HG03558 (cell line): ENCODE measurements around the gene ZG16.
"Not testable (repeated sequence)": the region's sequence is repeated elsewhere in the genome, so short reads cannot be mapped to it uniquely, and the experiment has no call there.

Experiments used
- ATAC-seq: cut with Tn5 transposase; IDR thresholded peaks from one replicate; pipeline ENCODE4 v1.9.1; 2021; ENCODE audit warnings: moderate number of reproducible peaks; ENCODE audit not compliant: unreplicated experiment; ENCODE audit errors: extremely low read depth

The ZG16 gene

DNA sequence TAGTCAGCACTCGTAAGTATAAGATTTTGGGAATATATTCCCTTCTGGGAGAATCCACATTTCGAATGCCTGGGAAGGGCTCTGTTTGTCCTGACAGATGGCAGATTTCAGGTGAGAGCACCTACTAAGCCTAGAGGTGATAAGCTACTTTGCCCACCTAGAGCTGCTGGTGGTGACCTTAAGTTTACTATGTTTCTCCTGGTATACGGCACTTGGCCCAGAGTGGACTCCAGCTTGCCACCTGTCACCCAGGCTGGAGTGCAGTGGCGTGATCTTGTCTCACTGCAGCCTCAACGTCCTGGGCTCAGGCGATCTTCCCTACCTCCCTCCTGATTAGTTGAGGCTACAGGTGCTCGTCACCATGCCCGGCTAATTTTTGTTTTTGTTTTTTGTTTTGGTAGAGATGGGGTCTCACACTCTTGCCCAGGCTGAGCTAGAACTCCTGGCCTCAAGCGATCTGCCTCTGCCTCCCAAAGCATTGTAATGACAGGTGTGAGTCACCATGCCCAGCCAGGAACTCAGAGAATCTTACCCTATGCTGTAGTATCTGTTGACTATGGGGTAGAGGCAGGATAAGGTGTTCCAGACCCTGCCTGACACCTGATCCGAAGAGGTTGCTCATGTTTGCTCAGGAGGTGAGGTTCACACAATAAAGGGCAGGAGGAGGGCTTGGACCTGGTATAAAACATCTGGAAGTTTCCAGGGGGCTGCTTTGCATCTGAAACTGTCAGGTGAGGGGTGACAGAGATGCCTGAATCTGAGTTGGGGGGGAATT, at the start of gene ZG16:
TSS of gene ZG16 (plus strand) at position 681 of the 775 bp plus-strand sequence. CDS start 1,011 bp downstream, outside the sequence.
- ATAC-seq = no peak

DNA sequence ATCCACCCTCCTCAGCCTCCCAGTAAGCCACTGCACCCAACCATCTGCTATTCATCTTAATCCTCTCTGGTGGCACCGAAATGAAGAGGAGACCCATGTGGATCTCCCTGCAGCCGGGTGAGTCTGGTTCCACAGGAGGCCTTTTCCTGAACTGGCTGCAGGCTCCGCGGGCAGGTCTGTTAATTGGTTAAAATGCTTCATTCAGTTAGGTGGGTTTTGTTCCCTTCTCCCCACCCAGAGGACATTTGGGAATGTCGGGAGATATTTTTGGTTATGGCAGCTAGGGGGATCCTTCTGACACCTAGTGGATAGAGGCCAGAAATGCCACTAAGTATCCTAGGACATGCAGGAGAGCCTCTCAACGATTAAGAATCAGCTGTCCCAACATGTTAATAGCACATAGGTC, 48.9 kb upstream of the ZG16 start:
- no peak for ATAC-seq

DNA sequence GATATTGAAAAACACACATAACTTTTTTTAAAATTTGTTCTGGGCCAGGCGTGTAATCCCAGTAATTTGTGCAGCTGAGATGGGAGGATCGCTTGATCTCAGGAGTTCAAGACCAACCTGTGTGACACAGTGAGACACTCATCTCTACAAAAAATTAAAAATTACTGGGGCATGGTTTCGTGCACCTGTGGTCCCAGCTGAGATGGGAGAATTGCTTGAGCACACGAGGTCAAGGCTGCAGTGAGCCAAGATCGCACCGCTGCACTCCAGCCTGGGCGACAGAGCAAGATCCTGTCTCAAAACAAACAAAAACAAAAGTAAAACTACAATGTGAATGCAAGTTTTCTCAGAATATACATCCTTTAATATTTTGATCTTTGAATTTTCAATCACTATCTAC, 47.4 kb upstream of the ZG16 start:
- no peak for ATAC-seq

- ATAC-seq = not testable (repeated sequence)
Observed at GRCh38 chr16:29731768-29732601, 46.1 kb upstream of the ZG16 start.

- ATAC-seq = no peak
Observed at GRCh38 chr16:29734786-29735185, 43.3 kb upstream of the ZG16 start.

DNA sequence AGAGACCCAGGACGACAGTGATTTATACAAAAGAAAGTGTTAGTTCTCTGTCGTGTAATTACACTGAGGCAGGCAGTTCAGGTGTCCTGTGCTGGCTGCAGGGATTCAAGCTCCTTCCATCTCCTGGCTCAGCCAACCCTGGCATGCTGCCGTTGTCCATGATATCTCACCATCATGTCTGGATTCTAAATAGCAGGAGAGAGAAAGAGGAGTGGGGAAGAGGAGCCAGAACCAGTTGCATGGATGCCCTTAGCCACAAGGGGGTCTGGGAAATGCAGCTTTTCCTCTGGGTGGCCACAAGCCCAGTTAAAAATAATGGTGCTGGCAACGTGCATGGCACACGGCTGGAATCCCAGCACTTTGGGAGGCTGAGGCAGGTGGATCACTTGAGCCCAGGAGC, 41.9 kb upstream of the ZG16 start:
- no peak for ATAC-seq

DNA sequence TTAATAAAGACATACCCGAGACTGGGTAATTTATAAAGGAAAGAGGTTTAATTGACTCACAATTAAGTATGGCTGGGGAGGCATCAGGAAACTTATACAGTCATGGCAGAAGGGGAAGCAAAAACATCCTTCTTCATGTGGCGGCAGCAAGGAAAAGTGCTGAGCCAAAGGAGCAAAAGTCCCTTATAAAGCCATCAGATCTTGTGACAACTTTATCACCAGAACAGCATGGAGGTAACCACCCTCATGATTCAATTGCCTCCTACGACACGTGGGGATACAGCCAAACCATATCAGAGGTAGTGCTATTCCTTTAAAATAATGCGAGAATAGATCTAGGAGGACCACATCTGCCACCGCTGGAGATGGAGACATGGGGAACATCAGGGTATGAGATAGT, 41.3 kb upstream of the ZG16 start:
- ATAC-seq = no peak

DNA sequence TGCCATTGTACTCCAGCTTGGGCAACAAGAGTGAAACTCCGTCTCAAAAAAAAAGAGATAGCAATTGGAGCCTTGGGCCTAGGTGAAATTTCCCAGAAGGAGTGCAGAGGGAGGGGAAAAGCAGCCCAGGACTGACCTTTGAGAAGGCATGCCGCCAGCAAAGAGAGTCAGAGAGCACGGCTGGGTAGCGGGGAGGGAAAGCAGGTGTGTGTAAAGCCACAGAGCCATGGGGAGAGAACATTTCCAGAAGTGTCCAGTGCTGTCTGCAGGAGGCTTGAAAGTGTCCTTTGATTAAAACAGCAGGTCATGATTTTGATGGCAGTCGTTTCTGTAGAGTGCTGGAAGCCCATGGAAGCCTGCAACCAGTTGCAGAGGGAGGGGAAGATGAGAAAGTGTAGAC, 40.3 kb upstream of the ZG16 start:
- ATAC-seq = no peak

DNA sequence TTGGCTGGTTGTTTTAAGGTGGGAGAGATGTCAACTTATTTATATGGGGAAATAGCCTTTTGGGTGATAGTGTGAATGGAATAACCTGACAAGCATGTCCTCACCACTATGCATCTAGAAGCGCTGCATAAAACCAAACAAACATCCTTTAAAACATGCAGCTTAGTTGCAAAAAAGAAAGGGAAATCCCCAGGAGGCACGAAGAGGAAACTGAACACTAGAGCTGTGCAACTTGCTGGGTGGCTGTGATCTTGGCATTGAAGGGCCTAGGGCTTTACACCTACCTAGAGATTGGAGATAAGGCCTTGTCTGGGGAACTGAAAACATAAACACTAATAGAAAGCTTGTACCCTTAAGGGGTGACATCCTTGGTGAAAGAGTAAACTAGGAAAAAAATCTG, 39.5 kb upstream of the ZG16 start:
- ATAC-seq = no peak

DNA sequence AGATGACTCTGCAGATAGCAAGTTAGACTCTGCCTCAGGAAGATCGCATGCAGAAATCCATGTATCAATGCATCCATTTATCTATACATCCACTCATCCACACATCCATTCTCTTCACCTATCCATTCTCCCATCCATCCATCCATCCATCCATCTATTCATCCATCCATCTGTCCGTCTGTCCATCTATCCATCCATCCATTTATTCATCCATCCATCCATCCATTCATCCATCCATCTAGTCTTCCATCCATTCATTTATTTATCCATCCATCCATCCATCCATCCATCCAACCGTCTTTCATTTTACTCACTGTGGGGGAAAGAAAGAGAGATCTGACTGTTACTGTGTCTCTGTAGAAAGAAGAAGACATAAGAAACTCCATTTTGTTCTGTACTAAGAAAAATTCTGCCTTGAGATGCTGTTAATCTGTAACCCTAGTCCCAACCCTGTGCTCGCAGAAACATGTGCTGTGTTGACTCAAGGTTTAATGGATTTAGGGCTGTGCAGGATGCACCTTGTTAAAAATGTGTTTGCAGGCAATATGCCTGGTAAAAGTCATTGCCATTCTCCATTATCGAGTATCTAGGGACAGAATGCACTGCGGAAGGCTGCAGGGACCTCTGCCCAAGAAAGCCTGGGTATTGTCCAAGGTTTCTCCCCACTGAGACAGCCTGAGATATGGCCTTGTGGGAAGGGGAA, 38.0 kb upstream of the ZG16 start:
- ATAC-seq = not testable (repeated sequence)

- ATAC-seq = not testable (repeated sequence)
Observed at GRCh38 chr16:29740630-29741015, 37.4 kb upstream of the ZG16 start.

DNA sequence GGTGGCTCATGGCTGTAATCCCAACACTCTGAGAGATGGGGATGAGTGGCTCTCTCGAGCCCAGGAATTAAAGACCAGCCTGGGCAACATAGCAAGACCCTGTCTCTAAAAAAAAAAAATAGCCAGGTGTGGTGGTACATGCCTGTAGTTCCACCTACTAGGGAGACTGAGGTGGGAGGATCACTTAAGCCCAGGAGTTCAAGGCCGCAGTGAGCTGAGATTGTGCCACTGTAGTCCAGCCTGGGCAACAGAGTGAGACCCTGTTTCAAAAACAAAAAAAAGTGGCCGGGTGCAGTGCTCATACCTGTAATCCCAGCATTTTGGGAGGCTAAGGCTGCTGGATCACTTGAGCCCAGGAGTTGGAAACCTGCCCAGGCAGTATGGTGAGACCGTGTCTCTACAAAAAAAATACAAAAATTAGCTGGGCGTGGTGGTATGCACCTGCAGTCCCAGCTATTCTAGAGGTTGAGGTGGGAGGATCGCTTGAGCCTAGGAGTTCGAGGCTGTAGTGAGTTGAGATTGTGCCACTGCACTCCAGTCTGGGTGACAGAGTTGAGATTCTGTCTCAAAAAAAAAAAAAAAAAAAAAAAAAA, 35.3 kb upstream of the ZG16 start:
- ATAC-seq = no peak

GRCh38 chr16:29743475-29743826, 34.6 kb upstream of the ZG16 start:
- ATAC-seq = no peak

DNA sequence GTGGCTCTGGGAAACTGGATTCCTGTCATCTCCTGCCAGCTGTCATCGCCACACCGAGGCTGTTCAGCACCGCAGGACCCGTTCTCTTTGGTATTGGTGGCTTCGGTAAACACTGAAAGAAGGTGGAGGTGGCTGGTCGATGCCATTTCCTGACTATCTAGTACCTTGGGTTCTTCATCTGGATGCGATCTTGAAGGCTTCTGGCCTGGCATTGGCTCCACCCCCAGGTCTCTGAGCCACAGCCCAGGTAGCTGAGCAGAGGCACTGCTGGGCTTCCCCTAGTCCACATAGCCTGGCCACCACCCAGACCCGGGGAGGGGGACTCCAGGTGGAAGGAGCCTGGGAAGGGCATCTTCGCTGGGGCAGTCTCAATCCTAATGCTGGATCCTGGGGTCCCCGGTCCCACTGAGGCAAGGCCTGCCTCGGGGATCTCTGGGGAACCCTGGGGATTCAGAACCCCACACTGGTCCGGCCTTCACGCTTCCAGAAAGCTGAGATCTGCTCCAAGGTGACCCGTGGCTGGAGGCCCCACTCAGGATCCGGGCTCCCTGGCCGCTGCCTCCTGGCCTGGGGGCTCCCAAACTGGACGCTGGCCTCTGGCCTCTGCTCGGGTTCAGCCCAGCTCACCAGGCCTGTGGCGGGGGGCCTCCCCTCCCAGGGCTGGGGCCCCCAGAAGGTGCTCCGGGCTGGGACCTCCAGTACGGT, 34.1 kb upstream of the ZG16 start:
- no peak for ATAC-seq

DNA sequence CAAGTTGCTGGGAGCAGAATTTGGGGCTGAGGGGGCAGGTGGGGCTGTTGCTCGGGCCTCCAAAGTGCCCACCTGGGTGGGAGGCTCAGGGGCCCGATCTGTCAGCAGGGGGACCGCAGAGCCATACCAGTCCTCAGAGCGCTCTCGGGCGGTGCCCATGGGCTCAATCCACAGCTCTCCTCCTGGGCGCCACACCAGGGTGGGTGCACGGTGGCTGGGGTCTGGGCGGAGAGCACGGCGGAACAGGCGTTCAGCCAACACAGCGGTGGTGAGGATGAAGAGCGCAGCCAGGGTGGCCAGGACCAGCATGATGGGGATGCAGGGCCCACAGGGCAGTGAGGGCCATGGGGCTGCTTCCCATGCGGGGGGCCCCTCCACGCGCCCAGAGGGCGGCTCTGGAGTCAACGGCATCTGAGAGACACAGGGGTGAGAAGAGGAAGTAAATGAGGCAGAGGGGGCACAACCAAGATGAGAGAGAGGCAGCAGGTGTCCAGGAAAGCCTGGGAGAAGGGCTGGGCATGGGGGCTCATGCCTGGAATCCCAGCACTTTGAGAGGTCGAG, 33.4 kb upstream of the ZG16 start:
- ATAC-seq = no peak

DNA sequence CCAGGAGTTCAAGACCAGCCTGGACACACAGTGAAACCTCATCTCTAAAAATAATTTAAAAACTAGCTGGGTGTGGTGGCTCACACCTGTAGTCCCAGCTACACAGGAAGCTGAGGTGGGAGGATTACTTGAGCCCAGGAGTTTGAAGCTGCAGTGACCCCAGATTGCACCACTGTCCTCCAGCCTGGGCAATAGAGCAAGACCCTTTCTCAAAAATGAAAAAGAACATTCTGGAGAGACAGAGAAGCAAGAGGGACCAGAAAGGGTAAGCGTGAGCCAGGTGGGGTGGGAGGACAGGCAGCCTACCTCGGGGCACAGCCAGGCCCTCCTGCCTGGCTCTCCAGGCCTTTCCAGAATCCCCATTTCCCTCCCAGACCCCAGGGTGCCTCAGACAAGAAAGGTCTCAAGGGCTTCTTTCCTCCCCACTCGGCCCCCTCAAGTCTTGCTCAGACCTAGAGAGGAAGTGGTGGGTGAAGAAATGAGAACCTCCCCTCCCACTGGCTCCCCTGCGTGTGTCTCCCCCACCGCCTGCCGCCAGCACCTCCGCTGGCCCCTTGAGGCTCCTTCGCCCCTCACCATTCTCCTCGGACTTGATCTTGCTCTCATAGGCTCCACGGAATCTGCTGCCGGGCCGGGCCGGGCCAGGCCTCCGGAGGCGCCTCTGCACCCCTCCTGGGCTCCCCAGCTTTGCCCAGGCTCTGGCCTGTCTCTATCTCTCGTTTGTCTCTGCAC, 32.8 kb upstream of the ZG16 start:
- no peak for ATAC-seq

DNA sequence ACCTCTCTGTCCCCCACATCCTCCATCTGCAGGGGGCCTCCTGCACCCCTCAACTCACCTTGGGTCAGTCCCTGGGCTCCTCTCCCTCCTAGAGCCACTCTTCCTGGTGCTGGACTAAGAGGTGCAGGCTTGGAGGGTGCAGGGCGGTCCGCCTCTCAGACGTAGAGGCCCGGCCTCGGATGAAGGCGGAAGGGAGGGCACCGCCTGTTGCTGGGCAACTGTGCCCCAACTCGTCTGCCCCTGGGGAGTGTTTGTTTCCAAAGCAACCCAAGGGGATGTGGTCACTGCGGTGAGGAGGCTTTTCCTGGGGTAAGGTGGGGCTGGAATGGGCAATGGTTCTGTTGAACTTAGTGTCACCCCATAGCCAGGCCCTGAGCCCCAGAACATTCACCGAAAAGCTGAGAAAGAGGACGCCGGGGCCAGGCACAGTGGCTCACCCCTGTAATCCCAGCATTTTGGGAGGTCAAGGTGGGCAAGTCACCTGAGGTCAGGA, 32.2 kb upstream of the ZG16 start, which contains the start of gene C16orf54:
TSS of gene C16orf54 (minus strand) at position 138 of the 493 bp plus-strand sequence. CDS start 1,039 bp downstream, outside the sequence.
- peak; percentile 74 for ATAC-seq

- not testable (repeated sequence) for ATAC-seq
Observed at GRCh38 chr16:29746518-29746917, 31.5 kb upstream of the ZG16 start.
